ENCODE results near the gene CANX. TPM values are rescaled to one million over a fixed set of nuclear protein-coding genes. Genes with fewer than 3 reads are reported as not detected.
A peak's percentile ranks its signal among the peaks of the same experiment; 100 is the strongest.
"Not testable (repeated sequence)": the region's sequence is repeated elsewhere in the genome, so short reads cannot be mapped to it uniquely, and the experiment has no call there.

Gene CANX
- total and polyA plus RNA-seq, 9 donors: 176 to 688 (median 573) TPM

- Histone ChIP-seq H3K4me1 (ENCODE audit: insufficient read depth) (peaks cover 6% of the 10 kb centered on the region), H3K4me3 (no peak within 1 kb of the TSS), H3K9me3 (no peaks in the 10 kb centered on the region), H3K27ac (no peak within 1 kb of the TSS), H3K27me3 (no peaks in the 10 kb centered on the region), H3K36me3 (no peaks in the 10 kb centered on the region)
- 91 to 95% (median 93%) methylated on average over 5 of the region's 5 CpGs for WGBS, 3 donors
- no peak for TF ChIP-seq POLR2A (IDR thresholded peaks at IDR 0.05)
- no peak for TF ChIP-seq EP300 (IDR thresholded peaks at IDR 0.05)
- no peak for TF ChIP-seq CTCF (IDR thresholded peaks at IDR 0.05)
- intact Hi-C loops (cut with DNase I): no loop called here
- no peak for DNase-seq
These were observed 17.9 kb upstream of the CANX start, which contains the start of gene CBY3 for GRCh38 chr5:179680780-179681401. TSS of gene CBY3 (minus strand) at chr5:179681034. CDS start at chr5:179680918, 116 bp downstream.

GRCh38 chr5:179689212-179689611 is 9.6 kb upstream of the CANX start:
- H3K4me1 ChIP-seq (ENCODE audit: insufficient read depth); H3K27me3 ChIP-seq; H3K27ac ChIP-seq; H3K4me3 ChIP-seq; intact Hi-C loops (cut with DNase I); H3K36me3 ChIP-seq; DNase-seq; H3K9me3 ChIP-seq: not testable (repeated sequence)
- WGBS, 3 donors: 80 to 89% (median 81%) methylated on average over 9 of the region's 9 CpGs

GRCh38 chr5:179694561-179694960 is 4.2 kb upstream of the CANX start:
- DNase-seq: no peak
- Histone ChIP-seq H3K4me3 (no peak overlapping the region), H3K9me3 (no peaks in the 10 kb centered on the region), H3K27ac (no peak overlapping the region), H3K36me3 (no peaks in the 10 kb centered on the region), H3K4me1 (ENCODE audit: insufficient read depth) (peaks cover 4% of the 10 kb centered on the region), H3K27me3 (no peaks in the 10 kb centered on the region)
- intact Hi-C loops (cut with DNase I): no loop called here
- TF ChIP-seq POLR2A (IDR thresholded peaks at IDR 0.05) (no peak), EP300 (IDR thresholded peaks at IDR 0.05) (no peak), CTCF (IDR thresholded peaks at IDR 0.05) (no peak)
- 84 to 89% (median 88%) methylated on average over 6 of the region's 6 CpGs for WGBS, 3 donors

GRCh38 chr5:179696603-179697002 is 2.2 kb upstream of the CANX start:
- no peak for DNase-seq
- no peaks in the 10 kb centered on the region for H3K27me3 ChIP-seq
- H3K27ac ChIP-seq: no peak overlapping the region
- no peaks in the 10 kb centered on the region for H3K36me3 ChIP-seq
- no peaks in the 10 kb centered on the region for H3K9me3 ChIP-seq
- intact Hi-C loops (cut with DNase I): no loop called here
- peaks cover 8% of the 10 kb centered on the region for H3K4me1 ChIP-seq (ENCODE audit: insufficient read depth)
- WGBS, 3 donors: 90 to 91% (median 90%) methylated on average over 3 of the region's 3 CpGs
- TF ChIP-seq POLR2A (IDR thresholded peaks at IDR 0.05) (no peak), CTCF (IDR thresholded peaks at IDR 0.05) (no peak), EP300 (IDR thresholded peaks at IDR 0.05) (no peak)
- H3K4me3 ChIP-seq: no peak overlapping the region

- H3K9me3 ChIP-seq: no peaks in the 10 kb centered on the region
- no peak for DNase-seq
- H3K36me3 ChIP-seq: no peaks in the 10 kb centered on the region
- WGBS, 3 donors: 75 to 97% (median 97%) methylated on average over 2 of the region's 2 CpGs
- H3K4me1 ChIP-seq (ENCODE audit: insufficient read depth): peaks cover 8% of the 10 kb centered on the region
- H3K27ac ChIP-seq: no peak overlapping the region
- no peak overlapping the region for H3K4me3 ChIP-seq
- TF ChIP-seq EP300 (IDR thresholded peaks at IDR 0.05) (no peak), POLR2A (IDR thresholded peaks at IDR 0.05) (no peak), CTCF (IDR thresholded peaks at IDR 0.05) (no peak)
- no peaks in the 10 kb centered on the region for H3K27me3 ChIP-seq
- intact Hi-C loops (cut with DNase I): no loop called here
These were observed 1.7 kb upstream of the CANX start for GRCh38 chr5:179697108-179697507.

GRCh38 chr5:179697543-179697942 is 1.2 kb upstream of the CANX start:
- H3K36me3 ChIP-seq; H3K4me3 ChIP-seq; H3K9me3 ChIP-seq; H3K27me3 ChIP-seq; intact Hi-C loops (cut with DNase I); H3K4me1 ChIP-seq (ENCODE audit: insufficient read depth): not testable (repeated sequence)
- DNase-seq: peak in 2 of 5 donors; percentile 31 to 40
- 93 to 94% (median 94%) methylated on average over 15 of the region's 15 CpGs for WGBS, 3 donors
- H3K27ac ChIP-seq: peak overlapping the region; percentile 22 to 86

Measured in ovary (tissue), 9 donors.